Neural cell (in vitro differentiated cells): ENCODE data around the gene HDAC9.

Source experiments
- EZH2 ChIP-seq: fragments of 200-600, 300-800 bp; shearing (Covaris generic), sonication (generic); IDR thresholded peaks from 2 replicates; pipeline ENCODE4 v1.6.1; 2014; ENCODE audit warnings: antibody characterized with exemption, low read length, borderline replicate concordance, mild to moderate bottlenecking; ENCODE audit not compliant: insufficient read depth, poor library complexity, severe bottlenecking
- MXI1 ChIP-seq: fragments of 450-650 bp; conservative IDR thresholded peaks from 2 replicates; pipeline ENCODE4 v1.6.1; 2014; ENCODE audit warnings: antibody characterized with exemption, mild to moderate bottlenecking; ENCODE audit not compliant: poor library complexity, severe bottlenecking
- POLR2AphosphoS5 ChIP-seq: IDR thresholded peaks from 2 replicates; pipeline ENCODE4 v1.6.1; 2012
- RAD21 ChIP-seq: fragments of 450-650 bp; conservative IDR thresholded peaks from 2 replicates; pipeline ENCODE4 v1.6.1; 2014; ENCODE audit warnings: antibody characterized with exemption, mild to moderate bottlenecking, moderate library complexity
- SMC3 ChIP-seq: fragments of 450-650 bp; conservative IDR thresholded peaks from 2 replicates; pipeline ENCODE4 v1.6.1; 2014; ENCODE audit warnings: antibody characterized with exemption, mild to moderate bottlenecking, moderate library complexity; ENCODE audit not compliant: poor library complexity
- TF ChIP-seq, protein P1 (sequence below): fragments of 450-650 bp; IDR thresholded peaks from 2 replicates; pipeline ENCODE4 v1.5.1; 2014; ENCODE audit warnings: antibody characterized with exemption, mild to moderate bottlenecking, moderate library complexity; ENCODE audit not compliant: poor library complexity, severe bottlenecking

DNA sequence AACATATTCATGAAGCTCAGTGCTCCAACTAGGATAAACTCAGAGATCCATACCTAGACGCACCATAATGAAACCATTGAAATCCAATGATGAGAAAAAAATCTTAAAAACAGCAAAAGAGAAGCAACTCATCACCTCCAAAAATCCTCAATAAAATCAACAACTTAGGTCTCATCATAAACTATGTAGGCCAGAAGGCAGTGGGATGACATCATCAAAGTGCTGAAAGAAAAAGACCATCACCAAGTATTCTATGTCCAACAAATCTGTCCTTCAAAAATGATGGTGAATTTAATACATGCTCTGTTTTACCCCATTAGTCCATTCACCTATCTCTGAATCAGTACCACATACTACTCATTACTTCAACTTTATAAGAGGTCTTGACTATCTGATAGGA lies 304.4 kb downstream of the HDAC9 start:
- TF ChIP-seq, protein P1, sequence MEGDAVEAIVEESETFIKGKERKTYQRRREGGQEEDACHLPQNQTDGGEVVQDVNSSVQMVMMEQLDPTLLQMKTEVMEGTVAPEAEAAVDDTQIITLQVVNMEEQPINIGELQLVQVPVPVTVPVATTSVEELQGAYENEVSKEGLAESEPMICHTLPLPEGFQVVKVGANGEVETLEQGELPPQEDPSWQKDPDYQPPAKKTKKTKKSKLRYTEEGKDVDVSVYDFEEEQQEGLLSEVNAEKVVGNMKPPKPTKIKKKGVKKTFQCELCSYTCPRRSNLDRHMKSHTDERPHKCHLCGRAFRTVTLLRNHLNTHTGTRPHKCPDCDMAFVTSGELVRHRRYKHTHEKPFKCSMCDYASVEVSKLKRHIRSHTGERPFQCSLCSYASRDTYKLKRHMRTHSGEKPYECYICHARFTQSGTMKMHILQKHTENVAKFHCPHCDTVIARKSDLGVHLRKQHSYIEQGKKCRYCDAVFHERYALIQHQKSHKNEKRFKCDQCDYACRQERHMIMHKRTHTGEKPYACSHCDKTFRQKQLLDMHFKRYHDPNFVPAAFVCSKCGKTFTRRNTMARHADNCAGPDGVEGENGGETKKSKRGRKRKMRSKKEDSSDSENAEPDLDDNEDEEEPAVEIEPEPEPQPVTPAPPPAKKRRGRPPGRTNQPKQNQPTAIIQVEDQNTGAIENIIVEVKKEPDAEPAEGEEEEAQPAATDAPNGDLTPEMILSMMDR = no peak
- TF ChIP-seq SMC3 = no peak
- no peak for TF ChIP-seq RAD21
- no peak for TF ChIP-seq POLR2AphosphoS5
- TF ChIP-seq EZH2 = no peak
- TF ChIP-seq MXI1 = no peak
